Panc1 (cell line): Measurements from ENCODE around the gene TMEM175. TPM values are rescaled to one million over a fixed set of nuclear protein-coding genes. Genes with fewer than 3 reads are reported as not detected.

Source experiments
- ATAC-seq: fragments of 200-7000 bp; cut with Tn5 transposase; 2 replicates; pipeline ENCODE4 v1.9.1; 2020; ENCODE audit warnings: mild to moderate bottlenecking, moderate library complexity
- BruUV-seq: library from RNA; stranded (reverse); fragments of 400-500 nt; replicated peaks from 2 replicates; lab custom pipeline; 2021; lab: Mats Ljungman, UMichigan
- CTCF ChIA-PET: fragments of 300-600 bp; sonication (Branson Sonifier 250); formaldehyde crosslinking; loops from one replicate; lab custom pipeline; 2022; ENCODE audit warnings: antibody characterized with exemption; lab: Charles Lee
- POLR2A ChIA-PET: fragments of 300-600 bp; sonication (Branson Sonifier 250); formaldehyde crosslinking; loops from one replicate; lab custom pipeline; 2022; ENCODE audit warnings: antibody characterized with exemption; lab: Charles Lee
- DNase-seq: peaks from one replicate; pipeline ENCODE4 v3.0.0-alpha.2; 2010; ENCODE audit warnings: low read depth, low spot score
- H3K27ac ChIP-seq: 2 replicates; pipeline ENCODE4 v1.5.1; 2011; ENCODE audit warnings: mild to moderate bottlenecking, low read length, inconsistent platforms
- H3K27me3 ChIP-seq: fragments of 200-500 bp; sonication (Bioruptor generic); 2 replicates; pipeline ENCODE4 v1.6.0; 2014; ENCODE audit warnings: low read length, inconsistent platforms; ENCODE audit not compliant: control insufficient read depth, insufficient read depth
- H3K36me3 ChIP-seq: fragments of 200-500 bp; sonication (Bioruptor generic); 2 replicates; pipeline ENCODE4 v1.5.1; 2014; ENCODE audit warnings: inconsistent platforms, mild to moderate bottlenecking, low read length, moderate library complexity; ENCODE audit not compliant: control insufficient read depth, insufficient read depth
- H3K4me1 ChIP-seq: 2 replicates; pipeline ENCODE4 v1.5.1; 2011; ENCODE audit warnings: inconsistent platforms, mild to moderate bottlenecking, low read length, moderate library complexity; ENCODE audit not compliant: control insufficient read depth, insufficient read depth
- H3K4me3 ChIP-seq, 2 experiments: 2 replicates each; pipeline ENCODE4 v1.5.1; 2011 to 2012; ENCODE audit warnings: low read depth in 2 of 2, low read length in 2 of 2, mild to moderate bottlenecking in 2 of 2, inconsistent platforms in 1 of 2, moderate library complexity in 1 of 2
- H3K9me3 ChIP-seq: fragments of 200-500 bp; sonication (Bioruptor generic); 2 replicates; pipeline ENCODE4 v1.5.1; 2014; ENCODE audit warnings: low read depth, mild to moderate bottlenecking, inconsistent platforms, low read length, moderate library complexity; ENCODE audit not compliant: control insufficient read depth, insufficient read depth
- POLR2AphosphoS5 ChIP-seq: IDR thresholded peaks from 2 replicates; pipeline ENCODE4 v1.6.1; 2012; ENCODE audit warnings: mild to moderate bottlenecking, low read depth, low read length, moderate library complexity
- SIN3A ChIP-seq: IDR thresholded peaks from 2 replicates; pipeline ENCODE4 v1.6.1; 2012; ENCODE audit warnings: low read depth, mild to moderate bottlenecking, low read length, moderate library complexity, borderline replicate concordance; ENCODE audit not compliant: insufficient read depth
- TCF7L2 ChIP-seq: IDR thresholded peaks from 2 replicates; pipeline ENCODE4 v1.6.1; 2011; ENCODE audit warnings: mild to moderate bottlenecking, low read depth, low read length, inconsistent platforms
- in situ Hi-C: cut with HindIII; loops from 2 replicates; pipeline ENCODE4 v1.10.0; 2016; ENCODE audit warnings: low sequenced_read_pairs, low pct_unique_long_range_greater_than_20kb
- intact Hi-C: fragments of 100-400 bp; cut with micrococcal nuclease; formaldehyde crosslinking; loops from one replicate; pipeline ENCODE4 v1.10.0; 2022; ENCODE audit not compliant: unreplicated experiment
- total RNA-seq: library from RNA; stranded (reverse); gene quantifications from one replicate; pipeline ENCODE4 v1.2.1, GENCODE V29; 2021; ENCODE audit not compliant: unreplicated experiment
- TF ChIP-seq, protein P1 (sequence below): fragments of 450-650 bp; IDR thresholded peaks from 2 replicates; pipeline ENCODE4 v1.5.1; 2017; ENCODE audit warnings: mild to moderate bottlenecking
- TF ChIP-seq, protein P2 (sequence below), 2 experiments: IDR thresholded peaks; 2 replicates each; pipeline ENCODE4 v1.6.1; 2011 to 2012; ENCODE audit warnings: low read depth in 2 of 2, control low read depth in 1 of 2, low read length in 1 of 2, mild to moderate bottlenecking in 1 of 2, moderate library complexity in 1 of 2; ENCODE audit not compliant: insufficient read depth in 1 of 2

Gene TMEM175
- total RNA-seq, 1 experiment from 2014 or later, result 21.8 TPM

DNA sequence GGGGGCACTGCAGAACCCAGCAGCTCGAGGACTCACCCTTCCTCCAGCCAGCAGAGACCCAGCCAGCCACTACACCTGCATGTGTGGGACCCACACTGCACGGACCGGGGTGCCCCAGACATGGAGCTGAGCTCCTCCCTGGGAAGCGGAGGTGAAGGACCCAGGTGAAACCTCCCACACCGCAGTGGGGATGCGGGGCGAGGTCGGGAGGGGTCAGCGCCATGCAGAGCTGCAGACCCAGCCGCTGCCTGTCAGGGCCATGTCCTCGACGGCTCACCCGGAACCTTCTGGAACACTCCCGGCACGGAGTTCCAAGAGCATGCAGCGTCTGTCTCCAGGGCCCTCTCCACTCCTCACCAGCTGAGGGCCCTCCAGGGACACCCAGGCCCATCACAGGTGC, 42.7 kb upstream of the TMEM175 start:
- ChIA-PET CTCF (no interaction called here), POLR2A (no interaction called here)
- no peak for DNase-seq
- BruUV-seq, result no TSS peak
- in situ Hi-C loops (no loop called here), intact Hi-C loops (no loop called here)
- TF ChIP-seq, protein P1, sequence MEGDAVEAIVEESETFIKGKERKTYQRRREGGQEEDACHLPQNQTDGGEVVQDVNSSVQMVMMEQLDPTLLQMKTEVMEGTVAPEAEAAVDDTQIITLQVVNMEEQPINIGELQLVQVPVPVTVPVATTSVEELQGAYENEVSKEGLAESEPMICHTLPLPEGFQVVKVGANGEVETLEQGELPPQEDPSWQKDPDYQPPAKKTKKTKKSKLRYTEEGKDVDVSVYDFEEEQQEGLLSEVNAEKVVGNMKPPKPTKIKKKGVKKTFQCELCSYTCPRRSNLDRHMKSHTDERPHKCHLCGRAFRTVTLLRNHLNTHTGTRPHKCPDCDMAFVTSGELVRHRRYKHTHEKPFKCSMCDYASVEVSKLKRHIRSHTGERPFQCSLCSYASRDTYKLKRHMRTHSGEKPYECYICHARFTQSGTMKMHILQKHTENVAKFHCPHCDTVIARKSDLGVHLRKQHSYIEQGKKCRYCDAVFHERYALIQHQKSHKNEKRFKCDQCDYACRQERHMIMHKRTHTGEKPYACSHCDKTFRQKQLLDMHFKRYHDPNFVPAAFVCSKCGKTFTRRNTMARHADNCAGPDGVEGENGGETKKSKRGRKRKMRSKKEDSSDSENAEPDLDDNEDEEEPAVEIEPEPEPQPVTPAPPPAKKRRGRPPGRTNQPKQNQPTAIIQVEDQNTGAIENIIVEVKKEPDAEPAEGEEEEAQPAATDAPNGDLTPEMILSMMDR, result no peak
- TF ChIP-seq POLR2AphosphoS5 (no peak), TCF7L2 (no peak), SIN3A (no peak)
- TF ChIP-seq, protein P2, sequence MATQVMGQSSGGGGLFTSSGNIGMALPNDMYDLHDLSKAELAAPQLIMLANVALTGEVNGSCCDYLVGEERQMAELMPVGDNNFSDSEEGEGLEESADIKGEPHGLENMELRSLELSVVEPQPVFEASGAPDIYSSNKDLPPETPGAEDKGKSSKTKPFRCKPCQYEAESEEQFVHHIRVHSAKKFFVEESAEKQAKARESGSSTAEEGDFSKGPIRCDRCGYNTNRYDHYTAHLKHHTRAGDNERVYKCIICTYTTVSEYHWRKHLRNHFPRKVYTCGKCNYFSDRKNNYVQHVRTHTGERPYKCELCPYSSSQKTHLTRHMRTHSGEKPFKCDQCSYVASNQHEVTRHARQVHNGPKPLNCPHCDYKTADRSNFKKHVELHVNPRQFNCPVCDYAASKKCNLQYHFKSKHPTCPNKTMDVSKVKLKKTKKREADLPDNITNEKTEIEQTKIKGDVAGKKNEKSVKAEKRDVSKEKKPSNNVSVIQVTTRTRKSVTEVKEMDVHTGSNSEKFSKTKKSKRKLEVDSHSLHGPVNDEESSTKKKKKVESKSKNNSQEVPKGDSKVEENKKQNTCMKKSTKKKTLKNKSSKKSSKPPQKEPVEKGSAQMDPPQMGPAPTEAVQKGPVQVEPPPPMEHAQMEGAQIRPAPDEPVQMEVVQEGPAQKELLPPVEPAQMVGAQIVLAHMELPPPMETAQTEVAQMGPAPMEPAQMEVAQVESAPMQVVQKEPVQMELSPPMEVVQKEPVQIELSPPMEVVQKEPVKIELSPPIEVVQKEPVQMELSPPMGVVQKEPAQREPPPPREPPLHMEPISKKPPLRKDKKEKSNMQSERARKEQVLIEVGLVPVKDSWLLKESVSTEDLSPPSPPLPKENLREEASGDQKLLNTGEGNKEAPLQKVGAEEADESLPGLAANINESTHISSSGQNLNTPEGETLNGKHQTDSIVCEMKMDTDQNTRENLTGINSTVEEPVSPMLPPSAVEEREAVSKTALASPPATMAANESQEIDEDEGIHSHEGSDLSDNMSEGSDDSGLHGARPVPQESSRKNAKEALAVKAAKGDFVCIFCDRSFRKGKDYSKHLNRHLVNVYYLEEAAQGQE (IDR thresholded peaks at IDR 0.05; ENCODE audit: insufficient read depth in 1 of 2, low read depth in 2 of 2, low read length in 1 of 2), result no peak
- no peaks in the 10 kb centered on the region for H3K36me3 ChIP-seq
- H3K9me3 ChIP-seq, result no peaks in the 10 kb centered on the region
- no peaks in the 10 kb centered on the region for H3K27me3 ChIP-seq
- ATAC-seq, result no peak
- H3K27ac ChIP-seq, result no peak overlapping the region
- H3K4me3 ChIP-seq, result no peak overlapping the region
- no peaks in the 10 kb centered on the region for H3K4me1 ChIP-seq

GRCh38 chr4:890036-890695, 42.1 kb upstream of the TMEM175 start:
- TF ChIP-seq, protein P2 (IDR thresholded peaks at IDR 0.05; ENCODE audit: insufficient read depth in 1 of 2, low read depth in 2 of 2, low read length in 1 of 2), result no peak
- no peak for TF ChIP-seq SIN3A
- no peak for TF ChIP-seq TCF7L2
- TF ChIP-seq, protein P1, result no peak
- no peak for TF ChIP-seq POLR2AphosphoS5
- intact Hi-C loops (no loop called here), in situ Hi-C loops (no loop called here)
- H3K36me3 ChIP-seq, result no peaks in the 10 kb centered on the region
- no peaks in the 10 kb centered on the region for H3K4me1 ChIP-seq
- no TSS peak for BruUV-seq
- DNase-seq (no peak), ATAC-seq (no peak)
- POLR2A ChIA-PET, result no interaction called here
- no peaks in the 10 kb centered on the region for H3K27me3 ChIP-seq
- H3K9me3 ChIP-seq, result no peaks in the 10 kb centered on the region
- no peak overlapping the region for H3K4me3 ChIP-seq
- no peak overlapping the region for H3K27ac ChIP-seq
- CTCF ChIA-PET, result no interaction called here
